ENCODE data around the gene DOK5.

DNA sequence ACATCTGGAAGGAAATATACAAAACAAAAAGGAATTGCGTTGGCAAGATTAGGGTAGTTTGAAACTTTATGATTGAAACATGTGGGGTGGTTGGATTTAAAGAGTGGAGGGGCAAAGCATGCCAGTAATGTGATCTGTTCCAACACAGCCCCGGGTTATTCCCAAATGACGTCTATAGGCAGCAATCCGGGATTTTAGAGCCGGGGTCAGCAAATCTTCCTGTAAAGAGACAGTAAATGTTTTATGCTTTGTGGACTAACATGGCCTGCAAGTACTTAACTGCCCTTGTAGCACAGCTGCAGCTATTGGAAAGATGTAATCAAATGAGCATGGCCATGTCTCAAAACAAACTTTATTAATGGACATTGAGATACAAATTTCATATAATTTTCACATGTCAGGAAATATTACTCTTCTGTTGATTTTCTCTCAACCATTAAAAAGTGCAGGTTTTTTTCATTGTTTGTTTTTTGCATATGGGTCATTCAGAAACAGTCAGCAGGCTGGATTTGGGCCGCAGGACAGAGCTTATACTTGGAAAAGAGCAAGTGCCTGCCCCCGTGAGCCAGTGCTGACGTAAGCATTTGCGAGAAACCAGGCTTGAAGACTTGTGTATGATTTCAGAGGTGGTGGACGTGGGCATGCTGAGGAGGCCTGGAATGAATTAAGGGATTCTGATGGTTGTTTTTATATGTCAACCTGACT, 136.5 kb downstream of the DOK5 start:
- TF ChIP-seq POLR2AphosphoS2 (IDR thresholded peaks at IDR 0.05; ENCODE audit: low read length) = no peak
- TF ChIP-seq NR1H2 (CRISPR knock-in tag; IDR thresholded peaks at IDR 0.05) = no peak
- no peak for TF ChIP-seq MEIS2 (IDR thresholded peaks at IDR 0.05; ENCODE audit: partially characterized antibody)
- TF ChIP-seq CBX5 (IDR thresholded peaks at IDR 0.05; ENCODE audit: borderline replicate concordance, low read depth) = no peak
- TF ChIP-seq, protein P1, sequence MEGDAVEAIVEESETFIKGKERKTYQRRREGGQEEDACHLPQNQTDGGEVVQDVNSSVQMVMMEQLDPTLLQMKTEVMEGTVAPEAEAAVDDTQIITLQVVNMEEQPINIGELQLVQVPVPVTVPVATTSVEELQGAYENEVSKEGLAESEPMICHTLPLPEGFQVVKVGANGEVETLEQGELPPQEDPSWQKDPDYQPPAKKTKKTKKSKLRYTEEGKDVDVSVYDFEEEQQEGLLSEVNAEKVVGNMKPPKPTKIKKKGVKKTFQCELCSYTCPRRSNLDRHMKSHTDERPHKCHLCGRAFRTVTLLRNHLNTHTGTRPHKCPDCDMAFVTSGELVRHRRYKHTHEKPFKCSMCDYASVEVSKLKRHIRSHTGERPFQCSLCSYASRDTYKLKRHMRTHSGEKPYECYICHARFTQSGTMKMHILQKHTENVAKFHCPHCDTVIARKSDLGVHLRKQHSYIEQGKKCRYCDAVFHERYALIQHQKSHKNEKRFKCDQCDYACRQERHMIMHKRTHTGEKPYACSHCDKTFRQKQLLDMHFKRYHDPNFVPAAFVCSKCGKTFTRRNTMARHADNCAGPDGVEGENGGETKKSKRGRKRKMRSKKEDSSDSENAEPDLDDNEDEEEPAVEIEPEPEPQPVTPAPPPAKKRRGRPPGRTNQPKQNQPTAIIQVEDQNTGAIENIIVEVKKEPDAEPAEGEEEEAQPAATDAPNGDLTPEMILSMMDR (IDR thresholded peaks at IDR 0.05 in 2 of 3, conservative IDR thresholded peaks at IDR 0.05 in 1 of 3; ENCODE audit: insufficient read depth in 2 of 3, low read depth in 1 of 3, low read length in 3 of 3) = no peak
- no peak for TF ChIP-seq MBD2 (IDR thresholded peaks at IDR 0.05; ENCODE audit: borderline replicate concordance, low read depth)

Measured in K562 (cell line).